GM19438 (cell line): ENCODE measurements around the gene CD86.
A peak's percentile ranks its signal among the peaks of the same experiment; 100 is the strongest.

Experiments used
- ATAC-seq: cut with Tn5 transposase; IDR thresholded peaks from one replicate; pipeline ENCODE4 v1.9.1; 2021; ENCODE audit warnings: low read depth; ENCODE audit not compliant: unreplicated experiment

Gene CD86

DNA sequence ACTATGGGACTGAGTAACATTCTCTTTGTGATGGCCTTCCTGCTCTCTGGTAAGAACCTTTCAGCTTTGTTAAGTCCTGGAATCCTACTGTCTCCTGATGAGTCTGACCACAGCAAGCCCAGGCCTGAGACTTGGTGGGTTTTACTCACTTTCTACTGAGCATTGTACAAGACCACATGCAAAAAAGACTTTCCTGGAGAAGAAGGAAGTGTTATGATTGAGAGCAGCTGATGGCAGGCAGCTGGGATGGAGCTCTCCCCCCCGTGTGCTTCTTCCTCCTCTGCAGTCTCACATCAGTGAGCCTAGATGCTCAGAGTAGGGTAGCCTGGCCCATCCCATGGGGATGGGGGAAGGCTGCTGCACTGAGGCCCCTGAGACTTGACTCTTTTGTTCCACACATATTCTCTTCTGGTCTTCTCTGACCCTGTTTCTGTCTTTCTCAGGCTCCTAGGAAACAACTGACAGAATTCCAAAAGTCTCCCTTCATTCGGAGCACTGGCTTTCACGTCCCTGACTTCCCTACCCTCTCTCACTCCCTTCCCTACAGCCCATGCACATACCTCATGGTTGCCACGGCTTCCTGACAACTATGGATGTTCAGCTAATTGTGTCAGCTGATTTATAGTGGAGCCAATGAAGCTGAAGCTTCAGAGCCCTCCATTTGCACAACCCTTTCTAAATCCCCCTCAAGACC lies 36.6 kb downstream of the CD86 start:
- ATAC-seq: peak; percentile 66

DNA sequence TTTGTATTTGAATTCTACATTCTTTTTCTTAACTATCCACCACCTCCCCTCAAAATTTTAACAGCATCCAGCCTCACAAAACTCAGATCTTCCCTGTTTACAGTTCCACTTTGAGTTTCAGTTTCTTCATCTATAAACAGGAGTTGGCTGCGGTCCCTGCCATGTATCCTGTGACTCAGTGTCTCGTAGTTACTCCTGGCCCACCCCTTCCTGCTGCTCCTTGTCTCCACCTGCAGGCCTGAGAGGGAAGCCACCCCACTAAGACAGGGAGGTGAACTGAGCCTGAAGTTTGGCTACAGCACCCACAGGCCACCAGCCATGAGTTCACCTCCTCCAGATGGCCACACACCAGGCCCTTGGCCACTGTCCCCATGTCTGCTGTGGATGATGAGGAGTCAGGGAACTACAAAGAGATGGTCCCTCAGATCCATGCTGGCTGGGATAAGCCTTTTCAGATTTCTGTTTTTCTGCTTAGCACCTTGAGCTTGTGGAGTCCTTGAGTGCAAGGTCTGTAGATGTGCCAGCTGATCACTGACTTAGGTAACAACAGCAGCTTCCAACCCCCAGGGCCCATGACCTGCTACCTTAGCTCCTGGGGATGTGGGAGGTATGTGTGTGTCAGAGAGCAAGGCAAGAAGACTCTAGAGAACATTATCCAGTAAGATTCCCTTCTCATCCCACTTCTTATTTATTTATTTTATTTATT lies 37.5 kb downstream of the CD86 start:
- ATAC-seq: no peak

DNA sequence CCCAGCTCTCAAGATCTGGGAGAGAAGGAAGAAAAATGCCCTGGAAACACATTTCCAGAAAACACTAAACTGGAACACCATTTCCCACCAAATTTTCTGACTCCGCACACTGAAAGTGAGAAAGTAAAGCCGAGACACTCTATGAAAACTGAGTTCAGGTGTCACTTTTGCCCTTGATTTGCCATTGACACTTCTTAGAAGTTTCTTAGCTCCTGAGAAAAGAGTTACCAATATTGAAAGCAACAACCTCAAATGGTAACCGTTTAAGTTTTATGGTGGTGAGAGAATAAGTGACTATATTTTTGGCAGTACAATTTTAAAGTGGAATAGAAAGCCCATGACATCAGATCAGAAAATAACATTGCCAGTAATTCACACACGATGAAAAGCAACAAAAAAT lies 39.0 kb downstream of the CD86 start:
- ATAC-seq: no peak

DNA sequence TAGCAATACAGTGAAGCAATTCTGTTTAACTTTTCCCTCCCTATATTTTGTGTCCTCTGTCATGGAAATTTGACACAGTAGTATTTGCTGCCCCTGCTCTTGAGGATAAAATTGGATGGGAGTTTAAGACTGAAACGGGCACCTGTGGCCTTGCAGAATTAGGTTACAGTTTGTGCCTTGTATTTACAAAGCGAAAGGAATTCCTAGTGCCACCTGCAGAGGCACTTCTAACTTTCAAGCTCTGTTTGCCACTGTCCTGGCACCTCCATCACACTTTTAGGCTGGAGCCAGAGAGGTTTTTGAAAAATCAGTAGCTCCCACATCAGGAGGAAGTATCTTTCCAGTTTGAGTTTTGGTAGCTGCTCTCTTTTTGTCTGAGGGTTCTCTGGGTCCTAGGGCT lies 39.5 kb downstream of the CD86 start:
- no peak for ATAC-seq

DNA sequence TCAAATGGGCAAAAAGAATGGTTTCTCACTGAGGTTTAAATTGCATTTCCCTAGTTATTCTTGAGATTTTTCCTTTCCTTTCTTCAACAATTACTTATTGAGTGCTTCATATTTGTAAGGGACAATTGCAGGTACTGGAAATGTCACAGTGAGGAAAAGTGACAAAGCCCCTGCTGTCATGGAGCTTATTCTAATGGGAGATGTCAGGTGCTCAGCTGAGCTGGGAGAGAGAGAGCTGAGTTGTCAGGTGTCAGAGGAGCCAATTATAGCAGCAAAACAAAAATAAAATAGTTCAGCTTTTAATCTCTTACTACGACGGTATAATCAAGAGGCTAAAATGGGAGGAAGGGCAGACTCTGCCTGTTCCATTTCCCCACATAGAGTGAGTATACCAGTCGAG lies 42.0 kb downstream of the CD86 start:
- no peak for ATAC-seq

DNA sequence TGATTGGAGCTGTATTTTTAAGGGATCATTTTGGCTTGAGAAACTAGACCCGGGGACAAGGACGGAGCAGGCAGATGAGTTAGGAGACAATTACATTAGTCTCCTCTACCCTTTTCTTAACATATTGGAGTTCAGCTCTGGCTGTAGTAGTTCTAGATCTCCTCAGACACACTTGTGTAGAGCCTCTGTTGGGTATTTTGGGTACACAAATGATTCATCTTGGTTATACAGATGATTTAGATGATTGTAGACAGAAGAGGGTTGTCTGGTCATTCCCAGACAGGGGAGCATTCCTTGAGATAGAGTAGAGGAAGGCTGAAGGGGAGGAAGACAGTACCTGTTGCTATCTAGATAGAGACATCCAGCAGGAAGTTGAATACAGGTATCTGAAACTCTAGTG lies 43.4 kb downstream of the CD86 start:
- no peak for ATAC-seq

DNA sequence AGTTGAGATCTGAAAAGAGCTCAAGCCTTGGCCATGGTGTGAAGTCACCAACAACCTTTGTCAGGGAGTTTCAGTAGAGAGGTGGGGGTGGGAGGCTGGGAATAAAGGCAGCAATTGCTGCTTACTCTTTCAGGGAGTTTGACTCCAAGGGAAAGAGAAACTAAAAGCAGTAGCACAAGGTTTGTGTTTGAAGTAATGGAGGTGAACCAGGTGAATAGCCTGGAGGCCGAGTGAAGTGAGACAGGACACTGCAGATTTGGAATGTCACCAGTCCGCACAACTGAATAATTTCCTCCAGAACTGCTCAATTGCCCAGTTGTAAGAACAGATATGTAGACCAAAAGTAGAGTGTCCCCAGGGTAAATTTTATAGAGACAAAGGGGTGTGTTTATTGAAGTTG lies 44.1 kb downstream of the CD86 start:
- no peak for ATAC-seq

DNA sequence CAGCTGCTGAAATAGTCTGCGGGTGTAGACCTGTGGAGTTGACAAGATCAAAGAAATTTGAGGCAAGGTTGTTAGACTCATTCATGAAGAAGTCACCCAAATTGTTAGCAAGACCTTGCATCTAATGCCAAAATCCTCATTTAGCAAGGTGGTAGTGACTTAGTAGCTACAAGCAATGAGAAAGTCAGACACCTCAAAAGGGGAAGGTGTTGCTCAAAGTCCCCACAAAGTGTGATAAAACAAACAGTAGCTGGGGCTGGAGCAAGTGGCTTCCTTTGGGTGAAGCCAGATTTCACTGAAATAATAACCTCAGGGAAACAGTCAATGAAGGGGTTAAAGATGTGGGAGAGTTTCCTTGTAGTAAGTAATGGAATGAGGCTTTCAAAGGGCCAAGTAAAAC lies 44.9 kb downstream of the CD86 start:
- ATAC-seq: no peak

DNA sequence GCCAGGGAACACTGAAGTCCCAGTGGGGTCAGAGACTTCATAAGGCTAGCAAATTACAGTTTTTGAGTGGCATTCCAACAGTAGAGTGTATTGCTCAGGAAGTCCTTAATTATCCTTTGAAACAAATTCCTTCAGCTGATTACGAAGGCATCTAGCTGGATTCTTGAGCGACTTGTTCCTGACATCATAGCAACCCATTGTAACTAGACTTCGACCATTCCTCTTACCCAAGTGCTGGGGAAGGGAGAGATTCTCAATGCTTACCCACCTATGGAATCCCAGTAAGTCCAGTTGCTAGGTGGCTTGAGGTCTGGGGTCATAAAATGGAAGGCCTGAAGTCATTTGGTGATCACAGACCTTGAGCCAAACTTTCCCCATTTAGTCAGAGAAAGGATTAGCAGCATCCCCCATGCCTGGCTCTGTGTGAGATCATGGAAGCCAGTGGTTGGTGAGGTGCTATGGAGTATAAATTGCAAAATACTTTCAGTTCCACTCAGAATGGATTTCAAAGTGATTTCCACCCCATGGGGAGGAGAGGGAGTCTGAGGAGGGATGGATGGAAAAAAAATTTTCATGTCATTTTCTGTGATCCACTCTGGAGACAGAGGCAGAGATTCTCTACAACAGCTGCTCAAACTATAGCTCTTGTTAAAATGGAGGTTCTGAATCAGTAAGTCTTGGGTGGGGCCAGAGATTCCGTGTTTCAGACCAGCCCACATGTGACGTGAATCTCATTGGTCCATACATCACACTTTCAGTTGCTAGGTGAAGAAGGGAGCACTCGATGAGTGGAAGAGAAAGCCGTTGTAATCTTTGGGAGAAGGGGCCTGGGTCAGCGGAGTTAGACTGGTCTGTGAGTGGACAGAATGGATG lies 45.7 kb downstream of the CD86 start:
- no peak for ATAC-seq

DNA sequence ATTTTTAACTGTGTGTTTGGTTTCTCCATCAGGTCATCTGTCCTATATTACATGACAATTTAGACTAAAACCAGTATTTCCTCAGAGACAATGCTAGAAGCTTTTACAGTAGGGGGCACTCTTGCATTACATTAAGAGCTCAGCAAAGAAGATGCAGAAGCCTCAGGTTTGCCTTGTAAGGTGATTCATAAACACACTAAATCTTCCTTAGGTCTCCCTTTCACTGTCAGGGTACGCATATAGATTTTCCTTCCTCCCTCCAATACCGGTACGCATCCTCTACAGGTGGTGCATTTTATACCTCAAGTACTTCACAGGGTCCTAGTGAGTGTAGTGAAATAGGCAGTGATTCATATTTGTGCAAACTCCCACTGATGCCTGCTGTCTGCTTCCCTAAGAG lies 46.5 kb downstream of the CD86 start:
- peak; percentile 46 for ATAC-seq

DNA sequence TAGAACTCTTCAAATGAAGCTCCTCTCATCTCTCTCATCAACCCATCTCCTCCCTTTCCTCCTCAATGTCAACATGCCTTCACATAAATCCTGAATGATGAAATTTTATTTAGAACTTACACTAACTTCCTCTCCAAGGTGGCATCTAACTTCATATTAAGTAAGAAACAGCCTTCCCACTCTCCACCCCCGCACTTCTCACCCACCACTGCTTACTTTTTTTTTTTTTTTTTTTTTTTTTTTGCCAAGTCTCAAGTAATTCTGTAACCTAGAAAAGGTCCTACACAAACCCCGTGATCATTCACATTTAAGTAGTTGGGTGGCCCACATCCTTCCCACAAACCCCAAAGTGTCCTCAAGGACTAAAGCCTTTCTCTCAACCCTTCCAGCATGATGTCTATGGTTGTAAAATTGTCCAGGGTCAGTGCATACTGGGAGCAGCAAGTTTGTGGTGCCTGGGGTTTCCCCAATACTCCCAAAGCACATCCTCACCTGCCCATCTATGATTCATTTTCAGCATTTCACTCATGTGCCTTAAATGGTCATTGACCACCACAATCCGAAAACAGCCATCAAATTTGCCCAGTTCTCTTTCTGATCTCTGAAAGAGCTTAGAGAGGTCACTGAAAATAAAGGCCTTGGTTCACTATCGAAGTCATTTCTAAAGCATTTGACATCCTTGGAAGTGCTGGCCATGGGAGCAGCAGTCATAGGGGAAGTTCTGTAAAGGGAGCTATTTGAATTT lies 47.2 kb downstream of the CD86 start:
- peak; percentile 41 for ATAC-seq

DNA sequence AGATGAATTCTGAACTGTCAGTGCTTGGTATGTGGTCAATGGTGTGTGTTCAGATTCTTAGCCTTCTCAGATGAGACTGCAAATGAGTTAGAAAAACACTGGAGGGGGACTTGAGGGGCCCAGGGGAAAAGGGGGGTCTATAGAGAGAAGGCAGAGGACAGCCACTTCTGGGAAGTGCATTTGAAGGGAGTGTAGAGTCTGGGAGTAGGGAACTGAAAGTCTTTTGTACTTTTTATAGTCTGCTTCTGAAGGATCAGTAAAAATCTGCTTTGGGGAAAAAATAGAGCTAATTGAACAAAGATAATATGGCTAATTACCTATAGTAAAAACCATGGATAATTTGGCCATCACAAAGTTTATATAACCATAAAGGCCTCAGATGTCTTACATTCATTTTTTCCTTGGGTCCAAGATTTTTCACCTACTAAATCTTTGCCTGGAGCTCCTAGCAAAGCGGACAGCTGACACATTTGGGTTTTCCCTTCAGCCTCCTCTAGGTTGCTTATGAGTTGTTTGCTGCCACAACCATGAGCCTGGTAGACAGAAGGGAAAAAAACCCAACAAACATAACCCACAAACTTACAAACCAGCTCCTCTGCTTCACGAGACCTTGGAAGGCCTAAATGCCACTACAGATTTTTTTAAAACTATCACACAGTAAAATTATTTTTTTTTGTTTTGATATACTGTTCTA lies 48.8 kb downstream of the CD86 start:
- ATAC-seq: no peak

DNA sequence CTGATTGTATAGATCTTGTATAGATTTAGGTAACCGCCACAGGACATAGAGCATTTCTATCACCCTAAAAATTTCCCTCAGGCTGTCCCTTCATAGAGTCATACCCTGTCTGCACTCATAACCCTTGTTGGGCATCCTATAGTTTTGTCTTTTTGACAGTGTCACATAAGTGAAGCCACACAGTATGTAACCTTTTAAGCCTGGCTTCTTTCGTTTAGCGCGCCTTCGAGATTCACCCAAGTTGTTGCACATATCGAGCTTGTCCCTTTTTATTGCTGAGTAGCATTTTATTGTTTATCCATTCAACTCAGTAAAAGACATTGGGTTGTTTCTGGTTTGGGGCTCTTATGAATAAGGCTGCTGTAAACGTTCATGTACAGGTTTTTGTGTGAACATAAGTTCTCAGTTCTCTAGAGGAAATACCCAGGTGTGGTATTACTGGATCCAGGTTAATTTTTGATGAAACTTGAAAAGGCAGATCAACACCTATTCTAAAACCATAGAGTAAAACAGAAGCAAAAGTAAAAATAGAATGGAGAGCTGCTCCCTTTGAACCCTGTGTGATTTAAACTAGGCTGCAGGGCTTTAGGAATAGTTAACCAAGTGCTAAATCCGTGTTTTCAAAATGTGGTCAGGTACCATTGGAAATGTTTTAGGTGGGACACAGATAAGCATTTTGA lies 49.5 kb downstream of the CD86 start:
- ATAC-seq: no peak

DNA sequence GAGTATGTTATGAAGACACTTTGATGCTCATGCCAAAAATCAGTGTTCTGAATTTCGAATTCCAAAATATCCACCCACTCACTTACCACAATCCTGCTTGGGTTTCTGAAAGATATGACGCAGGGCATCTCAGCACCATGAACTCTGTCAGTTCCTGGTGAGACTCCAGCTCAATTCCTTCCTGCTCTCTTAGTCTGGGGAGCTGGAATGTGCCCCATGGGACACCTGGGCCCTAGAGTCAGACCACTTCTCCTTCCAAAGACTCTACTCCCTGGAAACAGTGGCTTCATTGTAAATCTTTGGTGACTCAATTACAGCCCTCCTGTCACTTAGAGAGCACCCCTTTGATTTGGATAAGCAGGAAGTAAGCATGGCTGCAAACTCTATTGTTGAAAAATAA lies 50.5 kb downstream of the CD86 start:
- ATAC-seq: no peak

DNA sequence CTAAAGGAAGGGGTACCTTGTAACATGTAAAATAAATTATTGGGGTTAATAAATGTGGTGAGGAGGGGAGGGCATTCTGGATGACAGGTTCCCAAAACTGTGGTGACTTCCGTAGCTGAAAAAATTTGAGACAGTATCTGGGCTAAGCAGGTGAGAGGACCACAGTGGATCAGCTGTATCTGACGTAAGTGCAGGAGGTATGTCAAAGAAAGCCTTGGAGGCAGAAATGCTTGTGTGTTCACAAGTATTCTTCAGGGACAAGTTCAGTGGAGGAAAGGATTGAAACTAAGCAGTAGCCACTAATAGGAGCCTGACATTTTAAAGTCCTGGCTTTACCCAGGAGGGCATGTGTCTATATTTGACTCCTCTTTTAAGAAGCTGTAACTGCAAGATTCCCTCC lies 52.0 kb downstream of the CD86 start:
- ATAC-seq: no peak

DNA sequence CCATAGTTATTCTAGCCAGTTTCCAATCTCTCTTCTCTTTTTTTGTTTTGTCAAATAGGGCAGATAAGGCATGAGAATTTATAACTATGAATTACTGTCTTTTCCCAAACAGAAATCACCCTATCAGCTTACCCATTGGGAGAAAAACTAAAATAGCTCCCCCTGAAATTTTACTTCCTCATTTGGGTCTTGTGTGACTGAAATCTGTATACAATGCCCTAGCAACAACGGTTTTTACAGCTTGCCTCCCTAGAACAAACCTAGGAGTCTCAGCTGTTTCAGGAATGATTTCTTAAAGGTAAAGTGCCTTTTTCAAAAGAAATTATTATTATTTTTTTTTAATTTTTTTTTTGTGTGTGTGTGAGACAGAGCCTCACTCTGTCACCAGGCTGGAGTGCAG lies 56.8 kb downstream of the CD86 start:
- no peak for ATAC-seq

DNA sequence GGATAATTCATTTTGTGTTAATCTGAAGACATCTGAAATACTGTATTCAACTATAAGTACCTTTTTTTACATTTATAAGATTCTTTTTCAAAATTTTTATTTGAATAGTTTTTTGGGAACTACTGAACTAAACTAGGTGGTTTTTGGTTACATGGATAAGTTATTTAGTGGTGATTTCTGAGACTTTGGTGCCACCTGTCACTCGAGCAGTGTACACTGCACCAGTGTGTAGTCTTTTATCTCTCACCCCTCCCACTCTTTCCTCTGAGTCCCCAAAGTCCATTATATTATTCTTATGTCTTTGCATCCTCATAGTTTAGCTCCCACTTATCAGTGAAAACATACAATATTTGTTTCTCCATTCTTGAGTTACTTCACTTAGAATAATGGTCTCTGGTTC lies 57.6 kb downstream of the CD86 start:
- ATAC-seq: no peak

DNA sequence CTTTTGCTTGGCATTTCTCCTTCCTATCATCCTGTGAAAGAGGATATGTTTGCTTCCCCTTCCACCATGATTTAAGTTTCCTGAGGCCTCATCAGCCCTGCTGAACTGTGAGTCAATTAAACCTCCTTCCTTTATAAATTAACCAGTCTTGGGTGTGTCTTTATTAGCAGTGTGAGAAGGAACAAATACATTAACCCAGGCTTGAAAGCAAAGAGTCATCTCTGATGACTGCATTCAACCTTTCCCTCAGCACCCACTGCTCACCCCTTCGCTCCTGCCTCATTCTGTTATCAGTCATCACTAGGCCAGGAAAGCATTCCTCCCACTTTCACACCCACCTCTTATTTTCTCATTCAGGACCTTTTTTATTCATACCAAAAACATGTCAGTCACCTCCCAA lies 68.7 kb downstream of the CD86 start:
- ATAC-seq: no peak

DNA sequence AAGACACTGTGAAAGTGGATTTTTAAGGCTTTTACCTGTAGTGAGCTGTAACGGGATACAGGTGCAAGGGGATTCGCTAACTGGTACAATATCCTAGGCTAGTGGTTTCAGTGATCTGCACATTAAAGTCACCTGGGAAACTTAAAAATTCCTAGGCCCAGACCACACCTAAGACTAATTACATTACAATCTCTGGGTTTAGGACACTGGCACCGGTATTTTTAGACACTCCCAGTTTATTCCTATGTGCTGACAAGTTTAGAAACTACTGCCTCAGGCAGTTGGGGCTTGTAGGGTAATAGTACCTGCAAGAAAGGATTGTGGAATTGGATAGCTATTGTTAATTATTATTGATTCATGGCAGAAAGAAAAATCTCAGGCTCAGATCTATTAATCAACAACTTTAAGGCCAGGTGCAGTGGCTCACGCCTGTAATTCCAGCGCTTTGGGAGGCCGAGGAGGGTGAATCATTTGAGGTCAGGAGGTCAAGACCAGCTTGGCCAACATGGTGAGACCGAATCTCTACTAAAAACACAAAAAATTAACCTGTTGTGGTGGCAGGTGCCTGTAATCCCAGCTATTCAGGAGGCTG lies 77.9 kb downstream of the CD86 start:
- ATAC-seq: no peak
